Activated naive CD4-positive, alpha-beta T cell treated with anti-CD3 and anti-CD28 coated beads, Interleukin-2, amount 50 U/mL, for 16 hours (primary cell): ENCODE data around the gene RAB40C.

Source experiments
- DNase-seq: peaks from one replicate; pipeline ENCODE4 v3.0.0-alpha.2; 2020

Gene RAB40C

DNA sequence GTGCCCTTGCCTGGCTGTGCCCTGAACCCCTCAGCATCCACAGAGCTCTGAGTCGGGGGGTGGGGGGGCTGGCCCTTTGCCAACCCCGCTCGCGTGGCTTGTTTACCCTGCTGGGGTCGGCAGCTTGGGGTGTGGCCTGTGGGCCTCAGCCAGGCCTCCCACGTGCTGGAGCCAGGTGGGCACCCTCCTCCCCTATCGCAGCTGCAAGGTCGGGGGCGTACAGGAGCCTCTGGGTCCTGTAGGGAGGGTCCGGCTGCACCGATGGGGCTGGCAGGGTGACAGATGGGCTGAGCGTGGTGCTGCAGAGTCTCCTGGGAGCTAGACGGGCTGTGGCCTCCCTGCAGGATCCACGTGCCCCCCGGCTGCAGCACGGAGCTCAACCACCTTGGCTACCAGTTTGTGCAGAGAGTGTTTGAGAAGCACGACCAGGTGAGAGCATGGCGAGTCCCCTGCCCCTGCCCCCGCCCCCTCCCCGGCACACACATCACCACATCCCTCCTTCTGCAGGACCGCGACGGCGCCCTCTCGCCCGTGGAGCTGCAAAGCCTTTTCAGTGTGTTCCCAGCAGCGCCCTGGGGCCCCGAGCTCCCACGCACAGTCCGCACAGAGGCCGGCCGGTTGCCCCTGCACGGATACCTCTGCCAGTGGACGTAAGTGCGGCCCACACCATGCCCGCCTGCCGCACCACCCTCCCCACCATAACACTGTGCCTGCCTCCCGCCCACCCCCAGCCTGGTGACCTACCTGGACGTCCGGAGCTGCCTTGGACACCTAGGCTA lies 81.7 kb downstream of the RAB40C start:
- DNase-seq = no peak

DNA sequence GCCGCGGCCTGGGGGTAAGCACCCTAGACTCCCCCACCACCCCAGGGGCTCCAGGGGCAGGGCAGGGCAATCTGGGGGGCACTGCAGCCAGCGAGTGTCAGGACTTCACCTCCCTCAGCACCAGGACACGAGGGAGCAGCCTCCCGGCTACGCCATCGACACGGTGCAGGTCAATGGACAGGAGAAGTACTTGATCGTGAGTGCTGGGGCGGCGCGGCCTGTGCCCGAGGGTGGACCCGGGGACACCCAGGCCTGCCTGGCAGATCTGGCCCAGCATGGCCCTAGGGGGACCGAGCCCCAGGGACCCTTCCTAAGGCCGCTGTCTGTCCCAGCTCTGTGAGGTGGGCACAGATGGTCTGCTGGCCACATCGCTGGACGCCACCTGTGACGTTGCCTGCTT lies 82.5 kb downstream of the RAB40C start:
- no peak for DNase-seq

DNA sequence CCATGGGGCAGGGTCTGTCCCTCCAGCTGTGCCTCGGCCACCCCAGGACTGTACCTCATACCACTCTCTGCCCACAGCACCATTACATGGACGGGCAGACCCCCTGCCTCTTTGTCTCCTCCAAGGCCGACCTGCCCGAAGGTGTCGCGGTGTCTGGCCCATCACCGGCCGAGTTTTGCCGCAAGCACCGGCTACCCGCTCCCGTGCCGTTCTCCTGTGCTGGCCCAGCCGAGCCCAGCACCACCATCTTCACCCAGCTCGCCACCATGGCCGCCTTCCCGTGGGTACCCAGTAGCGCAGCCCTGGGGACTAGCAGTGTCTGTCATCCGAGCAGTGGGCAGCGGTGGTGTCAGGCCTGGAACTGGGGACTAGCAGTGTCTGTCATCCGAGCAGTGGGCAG lies 83.0 kb downstream of the RAB40C start:
- no peak for DNase-seq

DNA sequence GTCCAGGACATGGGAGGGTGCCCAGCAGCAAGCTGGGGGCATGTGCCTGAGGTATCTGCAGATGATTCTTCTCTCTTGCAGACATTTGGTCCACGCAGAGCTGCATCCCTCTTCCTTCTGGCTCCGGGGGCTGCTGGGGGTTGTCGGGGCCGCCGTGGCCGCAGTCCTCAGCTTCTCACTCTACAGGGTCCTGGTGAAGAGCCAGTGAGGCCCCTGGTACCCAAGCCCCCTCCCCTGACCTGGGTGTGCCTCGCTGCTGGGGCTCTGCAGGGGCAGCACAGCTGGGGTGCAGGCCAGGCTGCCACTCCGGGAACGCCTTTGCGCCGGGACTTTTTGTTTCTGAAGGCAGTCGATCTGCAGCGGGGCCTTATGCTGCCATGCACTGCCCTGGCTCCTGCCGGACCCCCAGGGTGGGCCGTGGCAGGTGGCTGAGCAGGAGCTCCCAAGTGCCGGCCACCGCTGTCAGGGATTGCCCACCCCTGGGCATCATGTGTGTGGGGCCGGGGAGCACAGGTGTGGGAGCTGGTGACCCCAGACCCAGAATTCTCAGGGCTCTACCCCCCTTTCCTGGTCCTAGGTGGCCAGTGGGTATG lies 83.6 kb downstream of the RAB40C start:
- DNase-seq = no peak

DNA sequence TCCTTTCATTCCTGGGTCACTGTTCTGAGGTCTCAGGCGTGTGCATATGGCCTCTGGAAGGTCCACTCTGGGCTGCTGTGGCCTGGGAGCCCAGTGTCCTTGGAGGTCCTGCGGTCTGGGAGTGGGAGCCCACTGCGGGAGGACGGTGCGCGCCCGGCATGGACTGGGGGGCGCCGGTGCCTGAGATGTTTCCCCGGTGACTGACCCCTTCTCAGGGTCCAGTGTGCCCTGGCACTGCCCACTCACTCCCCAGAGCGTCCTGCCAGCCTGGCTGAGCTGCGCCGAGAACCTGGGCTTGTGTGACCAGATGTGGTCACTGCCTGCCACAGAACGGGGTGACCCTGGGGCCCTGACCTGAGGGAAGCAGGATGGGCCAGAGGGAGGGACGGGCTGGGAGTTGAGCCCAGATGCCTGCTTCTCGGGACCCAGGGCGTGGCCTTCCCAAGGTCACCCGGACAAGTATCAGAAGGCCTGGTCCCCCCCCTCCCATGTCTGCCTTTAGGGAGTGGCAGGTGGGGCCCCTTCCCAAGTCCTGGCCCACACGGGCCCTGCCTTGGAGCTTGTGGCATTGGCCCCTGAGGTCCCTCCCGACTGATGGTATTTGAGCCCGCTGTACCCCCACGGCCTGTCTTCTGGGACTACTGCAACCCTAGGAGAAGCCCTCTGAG lies 84.5 kb downstream of the RAB40C start:
- no peak for DNase-seq

DNA sequence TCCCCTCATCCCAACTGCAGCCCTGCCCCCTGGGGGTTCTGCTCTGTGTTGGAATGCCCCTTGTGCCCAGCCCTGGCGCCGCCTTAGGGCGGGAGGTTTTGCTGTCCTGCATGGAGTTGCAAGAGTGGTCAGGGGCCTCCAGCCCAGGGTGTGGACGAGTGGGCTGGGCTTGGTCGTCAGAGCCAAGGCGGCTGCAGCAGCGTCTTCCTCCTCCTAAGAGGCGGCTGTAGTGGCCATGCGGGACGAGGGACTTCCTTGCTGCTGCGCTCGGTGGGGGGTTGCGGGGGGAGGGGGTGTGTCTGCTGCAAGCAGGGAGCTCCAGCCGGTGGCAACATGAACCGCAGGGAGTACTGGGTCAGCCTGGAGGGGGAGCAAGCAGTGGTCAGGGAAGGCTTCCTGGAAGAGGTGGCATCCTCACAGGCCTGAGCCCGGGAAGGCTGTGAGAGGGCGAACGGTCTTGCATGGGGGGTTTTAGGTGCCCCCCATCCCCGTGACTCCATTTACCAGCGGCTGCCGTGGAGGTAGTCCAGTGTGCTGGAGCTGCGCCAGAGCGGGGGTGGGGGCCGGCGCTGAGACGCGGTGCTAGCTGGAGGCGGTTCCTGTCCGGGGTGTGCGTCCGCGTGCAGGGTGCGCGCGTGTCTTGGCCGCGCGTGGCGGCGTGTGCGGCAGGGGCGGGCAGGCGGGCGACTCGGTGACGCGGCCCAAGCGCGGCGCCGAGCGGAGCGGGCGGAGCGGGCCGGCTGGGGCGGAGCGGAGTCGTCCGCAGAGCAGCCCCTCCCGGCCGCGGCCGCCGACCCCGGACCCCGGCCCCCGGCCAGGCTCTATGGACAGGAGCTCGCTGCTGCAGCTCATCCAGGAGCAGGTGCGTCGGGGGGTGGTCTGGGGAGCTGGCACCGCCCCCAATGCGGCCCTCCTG lies 85.4 kb downstream of the RAB40C start, which contains the start of gene RHBDL1:
Gene RHBDL1, plus strand, starts transcription at position 704 of the 916 bp plus-strand sequence. Its CDS starts 120 bp downstream, at position 824.
- no peak for DNase-seq

DNA sequence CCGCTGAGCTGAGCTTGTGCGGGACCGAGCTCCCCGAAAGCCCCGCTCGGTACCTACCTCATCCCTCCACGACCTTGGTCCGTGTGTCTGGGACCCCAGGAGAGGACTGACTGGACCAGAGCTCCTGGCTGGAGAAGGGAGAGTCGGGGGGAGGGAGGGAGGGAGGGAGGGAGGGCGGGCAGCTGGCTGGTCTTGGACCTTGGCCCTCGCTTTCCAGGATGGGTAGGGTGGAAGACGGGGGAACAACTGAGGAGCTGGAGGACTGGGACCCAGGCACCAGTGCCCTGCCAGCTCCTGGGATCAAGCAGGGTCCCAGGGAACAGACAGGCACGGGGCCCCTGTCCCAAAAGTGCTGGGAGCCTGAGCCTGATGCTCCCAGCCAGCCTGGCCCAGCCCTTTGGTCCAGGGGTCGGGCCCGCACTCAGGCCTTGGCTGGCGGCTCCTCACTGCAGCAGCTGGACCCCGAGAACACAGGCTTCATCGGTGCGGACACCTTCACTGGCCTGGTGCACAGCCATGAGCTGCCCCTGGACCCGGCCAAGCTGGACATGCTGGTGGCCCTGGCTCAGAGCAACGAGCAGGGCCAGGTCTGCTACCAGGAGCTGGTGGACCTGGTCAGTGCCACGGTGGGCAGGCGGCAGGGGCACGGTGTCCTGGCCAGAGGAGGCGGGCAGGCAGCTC lies 86.2 kb downstream of the RAB40C start:
- DNase-seq = no peak

DNA sequence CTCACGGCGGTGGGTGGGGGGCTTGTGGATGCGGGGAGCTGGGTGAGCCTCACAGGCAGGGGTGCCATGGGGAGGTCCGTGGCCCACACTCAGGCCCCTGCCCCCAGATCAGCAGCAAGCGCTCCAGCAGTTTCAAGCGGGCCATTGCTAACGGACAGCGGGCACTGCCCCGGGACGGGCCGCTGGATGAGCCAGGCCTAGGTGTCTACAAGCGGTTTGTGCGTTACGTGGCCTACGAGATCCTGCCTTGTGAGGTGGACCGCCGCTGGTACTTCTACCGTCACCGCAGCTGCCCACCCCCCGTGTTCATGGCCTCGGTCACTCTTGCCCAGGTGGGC lies 86.7 kb downstream of the RAB40C start:
- no peak for DNase-seq

DNA sequence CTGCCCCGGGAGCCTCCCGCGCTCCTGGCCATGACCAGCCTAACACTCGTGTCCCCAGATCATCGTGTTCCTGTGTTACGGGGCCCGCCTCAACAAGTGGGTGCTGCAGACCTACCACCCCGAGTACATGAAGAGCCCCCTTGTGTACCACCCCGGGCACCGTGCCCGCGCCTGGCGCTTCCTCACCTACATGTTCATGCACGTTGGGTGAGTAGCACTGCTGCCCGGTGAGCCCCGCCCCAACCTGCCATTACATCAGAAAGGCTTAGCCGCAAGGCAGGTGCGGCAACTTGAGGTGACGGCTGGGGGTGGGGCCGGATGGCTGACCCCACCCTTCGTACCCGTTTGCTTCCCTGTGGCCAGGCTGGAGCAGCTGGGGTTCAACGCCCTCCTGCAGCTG lies 87.0 kb downstream of the RAB40C start:
- no peak for DNase-seq

DNA sequence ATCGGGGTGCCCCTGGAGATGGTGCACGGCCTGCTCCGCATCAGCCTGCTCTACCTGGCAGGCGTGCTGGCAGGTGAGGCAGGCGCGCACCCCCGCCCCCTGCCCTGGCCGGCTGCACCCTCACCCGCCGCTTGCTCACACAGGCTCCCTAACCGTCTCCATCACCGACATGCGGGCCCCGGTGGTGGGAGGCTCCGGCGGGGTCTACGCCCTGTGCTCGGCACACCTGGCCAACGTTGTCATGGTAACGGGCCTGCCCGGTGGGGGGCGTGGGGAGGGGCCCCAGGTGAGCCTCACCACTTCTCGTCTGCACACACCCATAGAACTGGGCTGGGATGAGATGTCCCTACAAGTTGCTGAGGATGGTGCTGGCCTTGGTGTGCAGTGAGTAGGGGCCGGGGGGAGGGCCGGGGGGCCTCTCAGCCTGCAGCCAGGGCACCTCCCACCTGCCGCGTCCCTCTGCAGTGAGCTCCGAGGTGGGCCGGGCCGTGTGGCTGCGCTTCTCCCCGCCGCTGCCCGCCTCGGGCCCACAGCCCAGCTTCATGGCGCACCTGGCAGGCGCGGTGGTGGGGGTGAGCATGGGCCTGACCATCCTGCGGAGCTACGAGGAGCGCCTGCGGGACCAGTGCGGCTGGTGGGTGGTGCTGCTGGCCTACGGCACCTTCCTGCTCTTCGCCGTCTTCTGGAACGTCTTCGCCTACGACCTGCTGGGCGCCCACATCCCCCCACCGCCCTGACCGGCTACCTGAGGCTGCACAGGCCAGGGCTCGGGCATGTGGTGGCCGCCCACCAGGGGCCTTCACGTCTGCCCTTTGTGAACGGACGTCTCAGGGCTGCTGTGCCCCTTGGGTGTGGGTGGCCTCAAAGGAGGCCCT lies 87.7 kb downstream of the RAB40C start:
- DNase-seq = no peak

DNA sequence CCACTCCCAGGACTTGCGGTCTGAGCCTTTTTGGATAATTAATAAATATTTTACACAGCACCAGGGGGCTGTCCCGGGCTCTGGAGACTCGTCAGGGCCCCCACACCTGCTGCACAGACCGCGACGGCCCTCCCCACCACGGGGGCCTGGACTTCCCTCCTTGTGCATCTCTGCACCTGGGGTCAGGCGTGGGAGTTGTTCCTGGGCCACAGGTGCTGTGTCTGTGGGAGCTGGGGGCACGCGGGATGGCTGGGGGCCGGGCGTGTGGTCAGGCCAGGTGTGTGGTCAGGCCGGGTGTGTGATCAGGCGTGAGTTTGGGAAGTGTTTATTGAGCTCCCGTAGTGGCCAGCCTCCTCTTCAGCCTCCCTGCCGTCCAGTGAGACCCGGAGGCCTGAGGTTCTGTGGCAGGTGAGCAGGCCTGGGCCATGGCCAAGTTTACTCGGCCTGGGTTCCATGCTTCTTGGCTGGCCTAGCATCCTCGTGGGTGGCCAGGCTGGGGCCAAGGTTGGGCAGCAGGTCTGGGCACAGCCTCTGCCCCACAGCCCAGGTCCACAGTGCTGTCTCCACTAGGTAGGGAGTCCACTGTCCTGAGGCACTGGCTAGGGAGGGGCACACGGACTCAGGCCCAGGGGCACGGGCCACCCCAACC lies 88.5 kb downstream of the RAB40C start:
- no peak for DNase-seq
